ENCODE measurements around the gene ZNF837. TPM values are rescaled to one million over a fixed set of nuclear protein-coding genes. Genes with fewer than 3 reads are reported as not detected.

Gene ZNF837
- total RNA-seq, 6 experiments from 2014 or later: 0.63 to 1.3 (median 0.75) TPM

DNA sequence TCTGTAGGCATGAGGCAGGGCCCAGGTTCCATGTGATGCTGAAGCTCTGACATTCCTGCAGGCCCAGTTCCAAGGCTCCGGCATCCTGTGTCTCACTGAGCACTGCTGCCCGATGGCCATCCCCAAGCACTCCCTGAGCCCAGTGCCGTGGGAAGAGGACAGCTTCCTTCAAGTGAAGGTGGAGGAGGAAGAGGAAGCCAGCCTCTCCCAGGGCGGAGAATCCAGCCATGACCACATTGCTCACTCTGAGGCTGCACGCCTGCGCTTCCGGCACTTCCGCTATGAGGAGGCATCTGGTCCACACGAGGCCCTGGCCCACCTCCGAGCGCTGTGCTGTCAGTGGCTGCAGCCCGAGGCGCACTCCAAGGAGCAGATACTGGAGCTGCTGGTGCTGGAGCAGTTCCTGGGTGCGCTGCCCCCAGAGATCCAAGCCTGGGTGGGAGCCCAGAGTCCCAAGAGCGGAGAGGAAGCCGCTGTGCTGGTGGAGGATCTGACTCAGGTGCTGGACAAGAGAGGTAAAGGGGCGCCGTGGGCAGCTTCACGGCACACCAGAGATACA lies 46.1 kb downstream of the ZNF837 start:
- peaks cover 41% of the 10 kb centered on the region for H3K36me3 Mint-ChIP-seq (ENCODE audit: low read depth)
- H3K27me3 Mint-ChIP-seq (ENCODE audit: insufficient read depth): no peaks in the 10 kb centered on the region; the same call in 1 of the 2 replicates
- H3K4me3 Mint-ChIP-seq: no peak overlapping the region
- no peak for TF ChIP-seq CTCF (IDR thresholded peaks at IDR 0.05)
- H3K4me1 Mint-ChIP-seq (ENCODE audit: low read depth): peaks cover 16% of the 10 kb centered on the region
- H3K9me3 Mint-ChIP-seq: peaks cover 17% of the 10 kb centered on the region
- no peak for DNase-seq
- H3K27ac Mint-ChIP-seq: no peak overlapping the region

DNA sequence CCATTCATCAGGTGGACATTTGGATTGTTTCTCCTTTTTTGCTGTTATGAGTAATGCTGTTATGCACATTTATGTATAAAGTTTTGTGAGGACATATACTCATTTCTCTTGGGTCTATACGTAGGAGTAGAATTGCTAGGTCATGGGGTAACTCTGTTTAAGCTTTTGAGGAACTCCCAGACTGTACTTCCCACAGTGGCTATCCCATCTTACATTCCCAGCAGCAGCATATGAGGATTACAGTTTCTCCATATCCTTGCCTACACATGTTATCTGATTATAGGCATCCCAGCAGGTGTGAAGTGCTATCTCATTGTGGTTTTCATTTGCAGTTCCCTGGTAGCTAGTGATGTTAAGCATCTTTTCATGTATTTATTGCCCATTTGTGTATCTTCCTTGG lies 48.1 kb downstream of the ZNF837 start:
- no peak for TF ChIP-seq CTCF (IDR thresholded peaks at IDR 0.05)
- H3K36me3 Mint-ChIP-seq (ENCODE audit: low read depth): peaks cover 22% of the 10 kb centered on the region
- DNase-seq: no peak
- no peaks in the 10 kb centered on the region; the same call in none of the 2 replicates for H3K27me3 Mint-ChIP-seq (ENCODE audit: insufficient read depth)
- H3K27ac Mint-ChIP-seq: no peak overlapping the region
- H3K4me3 Mint-ChIP-seq: no peak overlapping the region
- peaks cover 23% of the 10 kb centered on the region for H3K4me1 Mint-ChIP-seq (ENCODE audit: low read depth)
- H3K9me3 Mint-ChIP-seq: no peaks in the 10 kb centered on the region; the same call in 1 of the 2 replicates

DNA sequence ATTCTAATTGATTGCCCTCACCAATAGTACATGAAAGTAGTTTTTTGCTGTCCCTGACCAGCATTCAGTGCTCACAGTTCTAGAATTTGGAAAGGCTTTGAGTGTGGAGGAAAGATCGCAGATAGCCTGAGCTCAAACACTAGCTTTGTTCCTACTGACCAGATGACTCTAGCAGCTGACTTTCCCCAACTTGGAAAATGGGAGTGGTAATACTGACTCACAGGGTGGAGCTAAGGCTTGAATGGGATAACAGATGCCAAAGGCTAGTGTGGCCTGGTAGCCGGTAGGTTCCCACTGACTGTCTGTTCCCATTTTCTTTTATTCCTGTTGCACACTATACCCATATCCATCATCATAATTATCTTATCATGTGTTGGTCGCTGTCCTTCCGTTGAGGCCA lies 50.4 kb downstream of the ZNF837 start:
- no peak for TF ChIP-seq CTCF (IDR thresholded peaks at IDR 0.05)
- Mint-ChIP-seq H3K27ac (peak overlapping the region; percentile 75), H3K9me3 (no peaks in the 10 kb centered on the region), H3K4me1 (ENCODE audit: low read depth) (peaks cover 23% of the 10 kb centered on the region), H3K4me3 (peak overlapping the region; percentile 40; the same call in 1 of the 2 replicates), H3K36me3 (ENCODE audit: low read depth) (peaks cover 15% of the 10 kb centered on the region), H3K27me3 (ENCODE audit: insufficient read depth) (no peaks in the 10 kb centered on the region; the same call in none of the 2 replicates)
- DNase-seq: peak; percentile 60

- Mint-ChIP-seq H3K4me1 (ENCODE audit: low read depth) (peaks cover 23% of the 10 kb centered on the region), H3K36me3 (ENCODE audit: low read depth) (peaks cover 4% of the 10 kb centered on the region; the same call in 1 of the 2 replicates), H3K4me3 (no peak overlapping the region), H3K27me3 (ENCODE audit: insufficient read depth) (no peaks in the 10 kb centered on the region; the same call in 1 of the 2 replicates), H3K9me3 (no peaks in the 10 kb centered on the region), H3K27ac (no peak overlapping the region)
- no peak for TF ChIP-seq CTCF (IDR thresholded peaks at IDR 0.05)
- no peak for DNase-seq
Observed at GRCh38 chr19:58328999-58329398, 51.8 kb downstream of the ZNF837 start.

- Mint-ChIP-seq H3K27me3 (ENCODE audit: insufficient read depth) (no peaks in the 10 kb centered on the region; the same call in 1 of the 2 replicates), H3K36me3 (ENCODE audit: low read depth) (peaks cover 8% of the 10 kb centered on the region), H3K4me1 (ENCODE audit: low read depth) (peaks cover 18% of the 10 kb centered on the region), H3K4me3 (no peak within 1 kb of the TSS), H3K27ac (no peak within 1 kb of the TSS), H3K9me3 (no peaks in the 10 kb centered on the region)
- TF ChIP-seq CTCF (IDR thresholded peaks at IDR 0.05): no peak
- peak; percentile 95 for DNase-seq
Observed at GRCh38 chr19:58326914-58327726, 53.7 kb downstream of the ZNF837 start, which contains the start of gene ZSCAN22. ZSCAN22 (plus strand) TSS chr19:58326994; CDS start chr19:58334803, 7,809 bp downstream.
